Epithelial cell of prostate (primary cell): ENCODE results near the gene HAGH.
A peak's percentile ranks its signal among the peaks of the same experiment; 100 is the strongest.
"Not testable (repeated sequence)": the region's sequence is repeated elsewhere in the genome, so short reads cannot be mapped to it uniquely, and the experiment has no call there.

ENCODE experiments used
- DNase-seq: peaks from one replicate; pipeline ENCODE4 v3.0.0-alpha.2; 2011; ENCODE audit warnings: low read depth, low spot score
- H3K27ac ChIP-seq: fragments of 450-650 bp; 2 replicates; pipeline ENCODE4 v1.5.1; 2017; ENCODE audit warnings: mild to moderate bottlenecking

HAGH gene

DNA sequence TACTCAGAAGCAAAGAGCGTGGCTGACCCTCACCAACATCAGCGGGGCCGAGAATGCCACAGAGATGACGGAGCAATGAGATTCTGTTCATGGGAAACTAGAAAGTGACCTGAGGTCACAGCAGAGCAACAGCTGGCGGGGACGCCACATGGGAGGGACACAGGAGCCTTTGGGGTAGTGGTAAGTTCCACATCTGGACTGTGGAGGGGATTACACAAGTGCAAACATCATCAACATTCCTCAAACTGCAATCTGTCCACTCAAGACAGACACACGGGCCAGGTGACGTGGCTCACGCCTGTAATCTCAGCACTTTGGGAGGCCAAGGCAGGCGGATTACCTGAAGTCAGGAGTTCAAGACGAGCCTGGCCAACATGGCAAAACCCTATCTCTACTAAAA is 11.2 kb downstream of the HAGH start:
- no peak for DNase-seq
- no peak overlapping the region for H3K27ac ChIP-seq

DNA sequence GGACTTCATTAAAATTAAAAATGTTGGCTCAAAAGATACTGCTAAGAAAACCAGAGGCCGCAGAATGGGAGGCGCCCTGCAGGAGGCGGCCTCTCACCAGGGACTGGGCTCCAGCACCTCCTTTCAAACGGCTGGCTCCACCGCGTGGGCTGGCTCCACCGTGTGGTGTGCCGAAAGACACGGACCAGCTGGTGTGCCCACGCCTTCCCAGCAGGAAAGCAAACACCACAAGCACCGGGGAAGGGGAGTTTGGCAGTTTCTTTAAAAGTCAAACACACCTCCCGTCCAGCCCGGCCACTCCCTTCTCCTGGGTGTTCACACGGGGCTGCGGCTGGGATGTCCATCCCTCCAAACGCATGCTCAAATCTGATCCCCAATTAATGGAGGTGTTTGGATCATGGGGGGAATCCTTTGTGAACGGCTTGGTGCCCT is 13.9 kb downstream of the HAGH start:
- H3K27ac ChIP-seq = no peak overlapping the region
- peak; percentile 26 for DNase-seq

DNA sequence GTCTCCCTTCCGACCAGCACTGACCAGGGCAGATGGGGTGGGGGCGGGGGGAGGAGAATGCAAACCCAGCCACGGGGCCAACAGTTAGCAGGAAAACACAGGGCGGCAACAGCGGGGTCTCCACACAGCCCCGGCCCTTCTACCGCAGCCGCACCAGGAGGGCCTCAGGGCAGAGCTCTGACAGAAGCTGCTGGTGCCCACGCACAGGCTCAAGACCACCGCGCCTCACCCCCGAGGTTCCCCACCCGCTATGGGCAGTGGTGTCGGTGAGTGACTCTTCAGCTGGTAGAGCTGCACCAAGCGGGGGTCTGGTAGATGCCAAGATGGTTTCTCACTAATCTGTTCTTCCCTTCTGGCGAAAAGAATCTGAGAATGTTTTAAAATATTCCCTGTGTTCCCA is 16.1 kb downstream of the HAGH start:
- no peak overlapping the region for H3K27ac ChIP-seq
- DNase-seq = no peak

DNA sequence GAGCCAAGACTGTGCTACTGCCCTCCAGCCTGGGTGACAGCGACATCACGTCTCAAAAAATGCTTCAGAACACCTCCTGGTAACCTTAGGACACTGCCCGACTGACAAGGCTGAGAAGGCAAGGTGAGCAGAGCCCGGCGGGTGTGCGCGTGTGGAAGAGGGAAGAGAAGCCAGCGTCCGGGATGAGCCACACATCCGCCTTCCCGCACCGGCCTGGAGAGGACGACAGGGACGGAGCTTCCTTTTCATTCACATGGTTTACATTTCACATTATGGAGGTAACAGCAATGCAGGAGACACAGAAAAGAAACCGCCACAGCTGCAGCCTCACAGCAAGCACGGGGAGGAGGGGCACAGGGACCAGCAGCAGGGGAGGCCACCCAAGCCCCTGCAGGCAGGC is 16.5 kb downstream of the HAGH start:
- no peak for DNase-seq
- H3K27ac ChIP-seq = no peak overlapping the region

DNA sequence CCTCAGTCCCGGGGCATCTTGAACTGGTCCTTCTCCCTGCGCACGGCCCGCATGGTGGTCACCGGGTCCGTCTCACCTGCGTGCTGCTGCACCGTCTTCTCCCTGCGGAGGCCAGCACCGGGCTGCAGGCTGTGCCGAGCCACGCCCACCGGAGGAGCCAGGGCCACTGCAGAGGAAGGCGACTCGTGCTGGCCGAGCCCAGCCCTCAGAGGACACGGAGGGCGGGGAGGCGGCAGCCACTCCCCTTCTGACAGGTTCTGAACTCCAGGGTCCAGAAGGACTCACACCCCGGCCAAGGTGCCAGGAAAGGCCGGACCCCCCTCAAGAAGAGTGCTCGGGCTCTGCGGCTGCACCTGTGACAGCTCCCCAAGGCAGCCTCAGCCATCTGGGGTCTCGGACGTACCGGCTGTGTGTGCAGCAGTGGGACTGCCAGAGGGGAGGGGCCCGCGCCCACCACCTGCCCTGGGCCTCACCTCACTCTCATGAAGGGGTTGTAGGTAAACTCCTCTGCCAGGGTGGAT is 17.3 kb downstream of the HAGH start:
- no peak for DNase-seq
- no peak overlapping the region for H3K27ac ChIP-seq

DNA sequence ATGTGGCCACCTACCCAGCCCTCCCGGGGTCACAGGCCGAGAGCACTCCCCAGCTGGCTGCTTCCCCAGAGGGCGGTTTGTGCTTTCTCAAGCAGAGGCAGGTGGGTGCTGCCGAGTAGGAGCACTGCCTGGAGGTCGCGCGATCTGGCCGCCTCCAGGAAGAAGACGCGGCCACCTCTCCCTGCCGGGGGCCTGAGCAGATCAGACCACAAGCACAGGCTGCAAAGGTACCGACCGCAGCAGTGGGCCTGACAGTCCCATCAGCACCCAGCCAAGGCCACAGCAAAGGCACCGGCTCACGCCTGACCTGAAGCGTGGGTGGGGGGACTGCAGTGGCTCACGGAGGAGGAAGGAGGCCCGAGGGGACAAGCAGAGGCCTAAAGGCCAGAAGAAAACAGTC is 17.9 kb downstream of the HAGH start:
- no peak for DNase-seq
- no peak overlapping the region for H3K27ac ChIP-seq

DNA sequence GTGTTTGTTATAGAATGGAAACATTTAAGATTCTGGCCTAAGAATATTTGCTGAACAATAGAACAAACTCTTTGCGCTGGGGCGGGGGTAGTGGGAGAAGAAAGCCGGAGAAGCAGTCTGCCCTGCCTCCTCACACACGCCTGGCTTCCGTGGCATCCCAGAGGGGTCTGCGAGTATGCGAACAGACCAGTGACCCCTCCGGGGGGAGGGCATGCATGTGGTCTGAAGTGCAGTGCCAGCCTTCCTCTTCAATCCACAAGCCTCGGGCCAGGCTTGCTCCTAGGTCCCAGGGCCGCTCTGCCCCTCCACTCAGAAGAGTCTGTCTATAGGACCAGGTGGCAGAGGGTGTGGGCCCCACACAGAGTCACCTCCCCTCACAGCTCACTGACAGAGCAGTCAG is 19.0 kb downstream of the HAGH start:
- H3K27ac ChIP-seq = no peak overlapping the region
- DNase-seq = no peak

DNA sequence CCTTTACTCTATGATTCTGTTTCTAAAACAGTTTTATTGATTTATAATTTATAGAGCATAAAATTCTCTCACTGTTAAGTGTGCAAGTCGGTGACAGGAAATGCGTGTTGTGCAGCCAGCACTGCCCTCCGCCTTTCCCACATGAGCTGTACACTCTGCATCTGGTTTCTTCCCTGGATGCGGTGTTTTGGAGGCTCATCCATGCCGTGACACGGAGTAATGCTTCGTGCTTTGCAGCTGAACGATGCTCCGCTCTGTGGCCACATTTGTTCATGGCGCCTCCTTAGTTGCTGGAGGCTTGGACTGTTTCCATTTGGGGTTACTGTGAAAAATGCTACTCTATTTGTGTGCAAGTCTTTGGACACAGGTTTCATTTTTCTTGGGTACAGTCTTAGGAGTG is 25.9 kb downstream of the HAGH start:
- DNase-seq = no peak
- H3K27ac ChIP-seq = no peak overlapping the region

DNA sequence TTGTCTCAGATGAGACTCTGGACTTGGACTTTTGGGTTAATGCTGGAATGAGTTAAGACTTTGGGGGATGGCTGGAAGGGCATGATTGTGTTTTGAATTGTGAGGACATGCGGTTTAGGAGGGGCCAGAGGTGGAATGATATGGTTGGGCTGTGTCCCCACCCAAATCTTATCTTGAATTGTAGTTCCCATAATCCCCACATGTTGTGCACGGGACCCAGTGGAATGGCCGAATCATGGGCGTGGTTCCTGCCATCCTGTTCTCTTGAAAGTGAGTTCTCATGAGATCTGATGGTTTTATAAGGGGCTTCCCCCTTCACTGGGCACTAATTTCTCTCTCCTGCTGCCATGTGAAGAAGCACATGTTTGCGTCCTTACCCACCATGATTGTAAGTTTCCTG is 27.4 kb downstream of the HAGH start:
- not testable (repeated sequence) for DNase-seq, H3K27ac ChIP-seq

DNA sequence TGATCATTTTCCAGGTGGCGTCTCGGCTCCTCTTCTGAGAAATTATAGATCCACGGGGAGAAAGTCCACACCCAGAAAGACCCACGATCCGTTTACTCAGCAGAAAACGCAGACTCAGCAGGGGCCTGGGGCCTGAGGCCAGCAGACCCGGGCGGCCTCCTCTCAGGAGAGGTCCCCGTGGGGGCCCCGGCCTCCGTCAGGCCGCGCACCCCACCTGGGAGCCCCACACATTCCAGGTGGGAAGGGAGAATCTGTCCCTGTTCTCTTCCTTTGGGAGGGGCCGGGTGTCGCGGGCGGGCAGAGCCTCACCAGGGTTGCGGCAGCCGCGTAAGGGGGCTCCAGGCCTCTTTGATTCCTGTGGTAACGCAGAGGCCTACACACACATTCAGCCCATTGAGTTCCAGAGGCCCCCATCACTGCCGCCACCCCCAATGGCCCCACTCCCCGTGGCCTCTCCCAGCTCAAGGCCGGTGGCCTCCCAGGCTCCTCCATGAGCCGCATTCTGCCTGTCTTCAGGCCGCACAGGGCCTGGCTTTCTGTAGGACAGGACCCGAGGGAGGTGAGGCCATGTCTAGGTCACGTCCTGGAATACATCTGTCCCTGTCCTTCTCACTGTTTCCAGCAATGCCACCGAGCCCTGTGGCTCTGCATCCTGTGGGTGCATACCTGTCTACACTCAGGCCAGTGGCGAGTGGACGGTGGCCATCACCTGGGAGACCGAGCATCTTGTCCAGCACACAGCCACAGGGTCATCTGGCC is 31.5 kb downstream of the HAGH start:
- no peak for DNase-seq

DNA sequence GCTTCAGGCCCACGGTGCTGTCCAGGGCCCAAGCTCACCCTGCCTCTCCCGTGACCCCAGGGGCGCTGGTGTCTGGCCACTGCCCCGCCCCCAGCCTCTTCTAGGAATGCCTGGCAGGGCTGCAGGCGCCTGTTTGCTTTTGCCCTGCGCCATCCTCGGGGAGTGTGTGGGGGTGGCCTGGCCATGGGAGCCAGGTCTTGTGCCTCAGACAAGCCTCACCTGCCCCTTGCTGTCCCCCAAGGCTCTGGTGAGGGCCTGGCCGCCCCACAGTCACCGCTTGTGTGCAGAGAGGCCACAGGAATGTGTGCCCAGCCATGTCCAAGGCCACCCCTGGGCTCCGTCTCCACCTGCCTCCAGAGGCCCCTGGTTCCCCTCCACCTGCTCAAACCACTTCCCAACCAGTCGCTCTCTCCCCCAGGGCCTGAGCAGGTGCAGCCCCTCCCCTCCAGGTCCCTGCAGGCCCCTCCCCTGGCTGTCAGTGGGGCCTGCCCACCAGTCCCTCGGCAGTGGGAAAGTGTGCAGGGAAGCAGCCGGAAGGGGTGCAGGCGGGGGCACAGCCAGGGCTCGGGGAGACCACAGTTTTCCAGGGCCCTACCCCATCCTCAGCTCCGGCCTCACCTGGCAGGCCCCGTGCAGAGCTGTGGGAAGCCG is 32.3 kb downstream of the HAGH start:
- H3K27ac ChIP-seq = no peak overlapping the region

More for the DNA sequence above, 31.5 kb downstream of the HAGH start:
- no peak overlapping the region for H3K27ac ChIP-seq

DNA sequence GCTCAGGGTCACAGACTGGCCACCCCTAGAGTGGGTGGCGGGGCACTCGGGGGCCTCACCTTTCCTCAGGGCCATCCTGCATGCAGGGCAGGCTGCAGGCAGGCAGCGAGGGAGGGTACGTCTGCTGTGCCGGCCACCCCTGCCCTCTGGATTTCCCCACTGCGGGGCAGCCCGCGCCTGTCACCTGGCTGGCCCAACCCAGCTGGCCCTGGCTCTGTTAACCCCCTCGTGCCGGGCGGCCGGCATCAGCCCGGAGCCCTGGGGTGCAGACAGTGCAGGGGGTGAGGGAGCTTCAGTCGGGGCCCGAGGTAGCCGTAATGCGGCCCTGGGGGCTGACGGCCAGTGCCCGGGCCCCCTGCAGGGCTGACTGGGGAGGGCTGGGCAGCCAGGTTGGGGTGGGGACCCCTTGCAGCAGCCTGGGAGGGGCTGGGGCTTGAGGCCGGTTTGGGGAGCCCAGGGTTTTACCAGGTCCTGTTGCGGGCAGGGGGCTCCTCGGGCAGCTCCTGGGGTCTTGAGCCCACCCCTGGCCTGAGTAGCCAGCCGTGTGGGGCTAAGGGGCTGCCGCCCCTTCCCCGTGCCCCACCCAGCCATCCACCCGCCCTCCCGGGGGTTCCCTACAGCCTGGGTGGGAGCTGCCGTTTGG is 32.9 kb downstream of the HAGH start, which contains the start of gene IGFALS:
TSS of gene IGFALS (minus strand) at position 128 of the 643 bp plus-strand sequence. CDS start at position 75, 53 bp downstream.
- DNase-seq = no peak
- no peak within 1 kb of the TSS for H3K27ac ChIP-seq

More for the DNA sequence above, 32.3 kb downstream of the HAGH start:
- no peak for DNase-seq

DNA sequence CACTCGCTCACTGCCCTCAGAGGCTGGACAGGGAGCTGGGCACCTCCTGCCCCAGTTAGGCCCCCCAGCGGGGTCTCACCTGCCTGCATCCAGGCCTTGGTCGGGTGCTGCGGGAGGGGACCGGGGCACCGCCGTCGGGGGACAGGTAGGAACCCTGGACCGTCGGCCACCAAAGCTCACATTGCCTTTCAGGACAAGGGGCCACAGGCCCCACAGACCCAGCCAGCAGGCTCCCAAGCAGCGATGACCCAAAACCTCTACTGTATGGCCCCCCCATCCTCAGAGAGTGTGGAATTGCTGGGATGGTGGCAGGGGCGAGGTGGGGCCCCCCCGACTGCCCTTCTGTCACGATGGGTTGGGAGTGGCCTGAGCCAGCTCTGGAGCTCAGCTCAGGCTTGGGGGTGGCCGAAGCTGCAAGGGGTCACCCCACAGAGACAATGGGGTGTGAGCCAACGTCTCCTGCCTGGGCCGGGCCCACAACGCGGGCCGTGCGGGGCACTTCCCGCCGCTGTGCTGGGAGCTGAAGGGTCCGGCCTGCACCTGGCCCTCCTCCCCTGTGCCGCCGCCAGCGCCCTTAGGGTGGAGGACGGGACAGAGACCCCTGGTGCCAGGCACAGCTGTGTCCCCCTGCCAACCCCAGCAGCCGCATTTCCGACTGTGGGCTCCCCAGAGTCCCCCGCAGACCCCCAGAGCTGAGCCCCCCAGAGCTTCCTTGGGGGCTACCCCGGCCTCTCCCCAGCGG is 33.6 kb downstream of the HAGH start:
- no peak for DNase-seq
- no peak overlapping the region for H3K27ac ChIP-seq

DNA sequence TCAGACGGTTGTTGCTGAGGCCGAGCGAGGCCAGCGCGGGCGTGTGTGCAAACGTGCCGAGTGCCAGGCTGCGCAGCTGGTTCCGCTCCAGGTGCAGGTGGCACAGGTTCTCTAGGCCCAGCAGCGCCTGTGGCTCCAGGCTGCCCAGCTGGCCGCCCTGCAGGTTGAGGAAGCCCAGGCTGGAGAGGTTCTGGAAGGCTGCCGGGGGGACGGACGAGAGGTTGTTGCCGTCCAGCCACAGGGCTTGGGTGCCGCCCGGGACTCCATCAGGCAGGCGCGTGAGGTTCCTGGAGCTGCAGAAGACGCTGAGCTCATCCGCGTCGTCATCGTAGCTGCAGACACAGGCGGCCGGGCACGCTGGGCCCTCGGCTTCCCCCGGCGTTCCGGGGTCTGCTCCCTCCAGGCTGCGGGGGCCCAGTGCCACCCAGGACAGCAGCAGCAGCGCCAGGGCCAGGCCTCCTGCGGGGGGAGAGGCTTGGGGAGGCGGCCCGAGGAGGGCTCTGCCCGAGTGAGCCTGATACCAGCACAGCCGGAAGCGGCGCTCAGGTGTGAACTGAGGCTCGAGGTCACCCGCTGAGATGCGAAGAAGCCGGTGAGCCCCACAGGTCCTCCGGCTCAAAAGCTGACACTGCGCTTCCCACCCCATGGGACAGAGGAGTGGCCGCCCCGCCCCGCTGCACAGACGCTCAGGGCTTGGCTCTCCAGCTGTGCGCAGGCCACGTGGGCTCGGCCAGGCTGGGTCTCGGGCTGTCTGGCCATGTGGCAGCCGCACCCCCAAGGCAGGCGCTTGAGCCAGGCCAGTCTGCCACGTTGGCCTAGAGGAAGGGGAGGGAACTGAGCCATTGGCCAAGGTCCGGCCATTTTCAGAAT is 34.4 kb downstream of the HAGH start:
- no peak overlapping the region for H3K27ac ChIP-seq
- no peak for DNase-seq

DNA sequence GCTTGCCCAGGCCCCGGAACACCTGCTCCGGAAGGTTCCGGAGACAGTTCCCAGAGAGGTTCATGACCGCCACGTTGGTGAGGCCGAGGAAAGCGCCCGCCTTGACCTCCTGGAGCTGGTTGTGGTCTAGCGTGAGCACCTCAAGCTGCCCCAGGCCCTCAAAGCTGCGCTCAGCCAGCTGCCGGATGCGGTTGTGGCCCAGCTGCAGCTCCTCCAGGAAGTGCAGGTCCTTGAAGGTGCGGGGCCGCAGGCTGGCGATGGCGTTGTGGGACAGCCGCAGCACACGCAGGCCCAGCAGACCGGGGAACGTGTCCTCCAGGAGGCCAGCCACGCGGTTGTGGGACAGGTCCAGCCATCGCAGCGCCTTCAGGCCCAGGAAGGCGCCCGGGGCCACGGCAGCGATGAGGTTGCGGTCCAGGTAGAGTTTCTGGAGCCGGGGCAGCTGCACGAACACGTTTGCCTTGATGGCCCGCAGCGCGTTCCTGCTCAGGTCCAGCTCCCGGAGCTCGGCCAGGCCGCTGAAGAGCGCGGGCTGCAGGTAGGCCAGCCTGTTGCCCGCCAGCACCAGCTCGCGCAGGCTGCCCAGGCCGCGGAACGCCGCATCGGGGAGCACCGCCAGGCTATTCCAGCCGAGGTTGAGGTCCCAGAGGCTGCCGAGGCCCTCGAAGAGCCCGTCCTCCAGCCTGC is 35.2 kb downstream of the HAGH start:
- H3K27ac ChIP-seq = no peak overlapping the region
- DNase-seq = no peak

DNA sequence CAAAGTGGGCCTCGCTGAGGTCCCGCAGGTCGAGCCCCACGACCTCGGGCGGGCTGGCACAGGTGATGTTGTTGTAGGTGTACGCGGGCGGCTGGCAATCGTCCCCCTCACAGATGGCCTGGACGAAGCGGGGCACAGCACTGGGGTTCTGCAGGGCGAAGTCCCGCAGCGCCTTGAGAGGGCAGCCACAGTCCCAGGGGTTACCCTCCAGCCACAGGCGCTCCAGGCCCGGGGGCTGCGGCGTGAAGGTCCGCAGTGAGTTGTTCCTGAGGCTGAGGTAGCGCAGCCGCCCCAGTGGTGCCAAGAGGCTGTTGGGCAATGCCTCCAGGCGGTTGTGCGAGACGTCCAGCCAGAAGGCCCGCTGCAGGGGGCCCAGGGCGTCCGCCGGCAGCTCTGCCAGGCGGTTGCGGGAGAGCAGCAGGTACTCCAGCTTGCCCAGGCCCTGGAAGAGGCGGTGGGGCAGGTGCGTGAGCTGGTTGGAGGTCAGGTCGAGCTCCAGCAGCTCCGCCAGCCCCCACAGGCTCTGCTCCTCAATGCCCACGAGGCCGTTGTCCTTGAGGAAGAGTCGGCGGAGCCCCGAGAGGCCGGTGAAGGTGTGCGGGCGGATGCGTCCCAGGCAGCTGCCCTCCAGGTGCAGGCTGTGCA is 35.9 kb downstream of the HAGH start:
- DNase-seq = no peak
- H3K27ac ChIP-seq = no peak overlapping the region

DNA sequence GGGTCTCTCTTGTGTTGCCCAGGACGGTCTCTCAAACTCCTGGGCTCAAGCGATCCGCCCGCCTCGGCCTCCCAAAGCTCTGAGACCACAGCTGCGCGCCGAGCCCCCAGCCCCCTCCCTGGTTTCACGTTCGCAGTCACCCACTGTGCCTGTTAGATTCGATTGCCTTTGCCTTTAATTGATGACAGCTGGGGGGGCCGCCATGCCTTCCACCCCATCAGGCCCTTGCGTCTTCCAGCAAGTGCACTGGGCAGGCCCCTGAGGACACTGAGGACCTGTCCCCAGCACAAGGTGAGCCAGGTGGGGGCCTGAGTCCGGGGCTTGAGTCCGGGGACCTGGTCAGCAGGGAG is 36.4 kb downstream of the HAGH start:
- H3K27ac ChIP-seq = no peak overlapping the region
- no peak for DNase-seq

DNA sequence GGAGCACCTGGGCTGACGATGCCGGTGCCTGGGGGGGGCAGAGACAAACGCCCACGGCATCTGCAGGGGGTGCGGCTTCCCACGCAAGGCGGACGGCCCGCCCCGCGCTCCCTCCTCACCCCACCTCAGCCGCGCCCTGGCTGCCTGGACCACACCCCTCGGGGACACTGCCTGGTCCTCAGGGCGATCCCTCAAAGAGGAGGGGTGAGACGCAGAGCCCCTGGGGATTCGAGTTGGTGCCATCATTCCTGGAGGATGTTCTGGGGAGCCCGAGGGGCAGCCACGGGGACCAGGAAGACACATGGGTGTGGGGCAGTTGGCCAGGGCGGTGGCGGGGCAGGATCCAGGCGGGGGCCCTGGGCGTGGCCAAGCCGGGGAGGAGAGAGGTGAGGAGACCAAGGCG is 37.0 kb downstream of the HAGH start:
- DNase-seq = no peak
- no peak overlapping the region for H3K27ac ChIP-seq

DNA sequence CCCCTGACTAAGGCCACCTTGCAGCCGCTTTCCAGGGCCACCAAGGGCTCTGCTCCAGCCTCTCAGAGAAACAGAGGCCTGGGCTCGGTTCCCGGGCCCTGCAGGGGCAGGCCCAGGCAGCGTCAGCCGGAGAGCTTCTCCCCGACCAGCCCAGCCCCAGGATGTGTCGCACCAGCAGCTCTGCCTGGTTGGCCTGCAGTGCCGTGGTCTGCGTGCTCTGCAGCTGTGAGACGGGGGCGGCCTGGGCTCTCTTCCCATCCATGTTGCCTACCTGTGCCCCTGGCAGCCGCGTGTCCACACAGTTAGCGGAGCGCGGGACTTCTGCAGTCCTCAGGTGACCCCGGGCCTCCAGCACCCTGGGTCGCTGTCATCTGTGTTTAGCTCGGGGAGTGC is 37.9 kb downstream of the HAGH start:
- DNase-seq = no peak
- H3K27ac ChIP-seq = no peak overlapping the region
